GM21825 (cell line): Measurements from ENCODE around the gene MCRIP2.

ENCODE experiments used
- ATAC-seq: cut with Tn5 transposase; IDR thresholded peaks from one replicate; pipeline ENCODE4 v1.9.1; 2021; ENCODE audit warnings: mild to moderate bottlenecking, moderate library complexity; ENCODE audit not compliant: unreplicated experiment

The MCRIP2 gene

GRCh38 chr16:631808-632358 is 9.7 kb upstream of the MCRIP2 start:
- ATAC-seq: no peak

GRCh38 chr16:632486-633335 is 8.9 kb upstream of the MCRIP2 start:
- ATAC-seq: no peak

GRCh38 chr16:633336-634050 is 8.1 kb upstream of the MCRIP2 start:
- no peak for ATAC-seq

- no peak for ATAC-seq
Observed at GRCh38 chr16:634051-634670, 7.5 kb upstream of the MCRIP2 start.

- no peak for ATAC-seq
Observed at GRCh38 chr16:634996-635395, 6.6 kb upstream of the MCRIP2 start.

- peak; percentile 10 for ATAC-seq
Observed at GRCh38 chr16:635573-636205, 5.9 kb upstream of the MCRIP2 start.

GRCh38 chr16:636206-637080 is 5.2 kb upstream of the MCRIP2 start, which contains the start of gene METTL26:
Gene METTL26, minus strand, starts transcription at chr16:636305. Its CDS starts 15 bp downstream, at chr16:636290.
- ATAC-seq: peak; percentile 57

- peak; percentile 27 for ATAC-seq
Observed at GRCh38 chr16:637081-638018, 4.3 kb upstream of the MCRIP2 start.

- no peak for ATAC-seq
Observed at GRCh38 chr16:638034-638543, 3.5 kb upstream of the MCRIP2 start.

GRCh38 chr16:638836-639235 is 2.8 kb upstream of the MCRIP2 start:
- no peak for ATAC-seq

- ATAC-seq: no peak
Observed at GRCh38 chr16:640614-641013, 1.0 kb upstream of the MCRIP2 start.

GRCh38 chr16:642189-643049 is 791 bp downstream of the MCRIP2 start:
- peak; percentile 25 for ATAC-seq

GRCh38 chr16:643050-643368 is 1.4 kb downstream of the MCRIP2 start:
- ATAC-seq: no peak

- ATAC-seq: no peak
Observed at GRCh38 chr16:644556-644955, 2.9 kb downstream of the MCRIP2 start.

GRCh38 chr16:645852-646678 is 4.4 kb downstream of the MCRIP2 start:
- no peak for ATAC-seq

GRCh38 chr16:646679-647172 is 5.1 kb downstream of the MCRIP2 start:
- ATAC-seq: no peak
